Measurements from ENCODE around the gene ARID3C.

DNA sequence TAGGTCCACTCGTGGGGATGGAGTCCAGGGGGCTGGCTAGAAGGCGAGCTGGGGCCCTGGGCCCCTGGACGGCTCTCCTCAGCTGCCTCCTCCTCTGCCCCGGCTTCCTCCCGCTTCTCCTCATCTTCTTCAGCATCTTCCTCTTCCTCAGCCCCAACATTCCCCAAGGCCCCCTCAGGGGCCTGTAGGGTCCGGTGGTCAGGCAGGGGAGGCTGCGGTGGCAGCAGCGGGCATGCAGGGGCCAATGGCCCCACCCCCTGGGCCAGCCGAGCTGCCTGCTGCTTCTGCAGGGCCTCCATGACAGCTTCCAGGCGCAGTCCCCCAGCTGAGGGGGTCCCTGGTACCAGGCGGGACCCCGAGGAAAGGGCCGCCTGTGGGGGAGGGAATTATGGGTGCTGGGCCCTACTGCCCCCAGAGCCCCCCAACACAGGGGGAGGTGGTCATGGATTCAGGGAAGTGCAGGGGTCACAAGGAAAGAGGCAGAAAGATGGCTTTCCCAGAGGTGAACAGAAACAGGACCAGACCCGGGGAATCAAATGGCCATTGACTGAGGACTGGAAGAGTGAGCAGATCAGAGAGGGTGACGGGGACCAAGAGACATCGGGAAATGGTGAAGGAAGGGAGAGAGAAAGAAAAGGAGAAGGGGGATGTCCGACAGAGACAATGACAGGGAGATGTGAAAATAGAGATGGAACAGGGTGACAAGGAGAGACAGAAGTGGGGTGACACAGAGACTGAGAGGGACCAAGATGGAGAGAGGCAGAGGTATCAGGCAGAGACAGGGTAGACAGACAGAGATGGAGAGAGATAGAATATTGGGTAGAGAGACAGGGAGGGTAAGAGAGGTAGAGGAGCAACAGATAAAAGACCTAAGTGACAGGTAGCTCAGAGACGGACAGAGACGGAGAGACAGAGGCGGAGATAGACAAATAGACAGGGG, 880 bp downstream of the ARID3C start:
- TF ChIP-seq GATA3 (IDR thresholded peaks at IDR 0.05; ENCODE audit: low read depth, low read length) (no peak), GATA2 (IDR thresholded peaks at IDR 0.05; ENCODE audit: low read depth, low read length) (no peak)

All from SH-SY5Y (cell line).